CD4-positive, alpha-beta T cell treated with Interleukin-4 for 4 hours (primary cell): ENCODE measurements around the gene WDR91.

Source experiments
- DNase-seq: peaks from one replicate; pipeline ENCODE4 v3.0.0-alpha.2; 2020

Gene WDR91

DNA sequence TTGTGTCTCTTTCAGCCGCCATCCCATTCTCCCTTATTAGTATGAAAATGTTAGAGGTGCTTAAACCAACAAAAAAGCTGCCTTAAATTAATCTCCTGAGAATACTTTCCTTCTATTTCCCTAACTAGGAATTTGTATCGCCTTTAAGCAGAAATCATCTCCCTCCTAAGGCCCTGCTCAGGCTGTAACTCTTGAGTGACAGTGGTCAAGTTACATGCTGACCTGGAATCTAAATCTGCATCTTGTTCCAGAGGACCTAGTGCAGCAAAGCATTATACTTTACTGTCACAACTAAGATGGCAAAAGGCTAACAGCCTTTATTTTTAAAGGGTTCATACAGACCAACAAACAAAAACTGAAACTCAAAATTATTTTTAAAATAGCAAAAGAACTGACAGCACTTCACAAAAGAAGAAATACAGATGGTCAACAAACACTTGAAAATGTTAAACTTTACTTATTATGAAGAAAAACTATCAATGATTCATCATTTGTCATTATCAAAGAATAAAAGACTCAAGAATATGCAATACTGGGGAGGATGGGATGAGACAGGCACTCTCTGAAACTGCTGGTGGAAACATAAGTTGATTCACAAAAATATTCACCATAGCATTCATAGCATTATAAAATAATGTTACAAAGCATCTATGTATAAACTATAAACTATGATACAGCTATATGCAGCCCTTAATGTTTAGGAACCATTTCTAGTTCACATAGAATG lies 51.8 kb downstream of the WDR91 start:
- no peak for DNase-seq

DNA sequence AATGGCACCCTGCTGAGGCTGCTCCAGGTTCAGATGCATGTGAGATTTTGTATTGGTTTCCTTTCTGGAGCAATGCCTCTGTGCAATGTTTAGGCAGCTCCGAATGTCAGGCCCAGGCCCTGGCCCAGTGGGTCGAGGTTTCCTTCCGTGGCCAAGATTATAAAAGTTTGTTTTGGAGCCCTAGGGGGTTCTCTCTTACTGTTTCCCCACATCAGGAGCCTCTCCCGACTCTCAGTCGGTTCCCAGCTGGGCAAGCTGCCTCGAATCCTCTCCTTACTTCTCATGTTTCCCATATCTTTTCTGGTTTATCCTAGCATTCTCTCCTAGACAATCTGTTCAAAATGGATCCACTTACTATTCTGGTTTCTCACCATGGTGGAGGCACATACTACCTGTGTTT lies 52.5 kb downstream of the WDR91 start:
- no peak for DNase-seq

DNA sequence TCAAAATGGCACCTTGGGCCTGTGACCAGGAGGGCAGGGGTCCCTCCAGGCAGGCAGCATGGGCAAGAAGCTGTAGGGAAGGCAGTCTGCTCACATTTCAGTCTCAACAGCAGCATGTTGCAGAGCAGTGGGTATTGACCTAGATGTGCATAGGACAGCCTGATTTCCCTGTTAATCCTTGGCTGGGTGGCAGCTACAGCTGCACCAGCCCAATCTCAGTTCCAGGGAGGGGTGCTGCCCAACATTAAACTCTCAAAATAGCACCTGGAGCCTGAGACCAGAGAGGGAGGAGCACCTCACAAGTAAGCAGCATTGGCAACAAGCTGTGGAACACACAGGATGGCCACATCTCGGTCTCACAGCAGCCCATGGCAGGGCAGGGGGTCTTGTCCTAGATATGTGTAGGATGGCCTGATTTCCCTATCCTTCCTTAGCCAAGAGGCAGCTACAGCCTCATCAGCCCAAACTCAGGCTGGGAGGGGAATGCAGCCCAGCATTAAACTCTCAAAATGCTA lies 53.1 kb downstream of the WDR91 start:
- no peak for DNase-seq

DNA sequence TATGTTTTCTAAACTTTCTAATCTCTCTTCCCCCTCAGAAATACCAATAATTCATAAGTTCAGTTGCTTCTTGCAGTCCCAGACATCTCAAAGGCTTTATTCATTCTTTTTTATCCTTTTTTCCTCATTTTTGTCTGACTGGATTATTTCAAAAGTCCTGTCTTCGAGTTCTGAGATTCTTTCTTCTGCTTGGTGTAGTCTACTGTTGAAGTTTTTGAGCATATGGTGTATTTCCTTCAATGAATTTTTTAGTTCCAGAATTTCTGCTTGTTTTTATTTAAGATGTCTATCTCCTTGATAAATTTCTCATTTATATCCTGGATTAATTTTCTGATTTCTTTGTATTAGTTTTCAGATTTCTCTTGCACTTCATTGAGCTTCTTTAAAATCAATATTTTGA lies 55.0 kb downstream of the WDR91 start:
- DNase-seq = no peak

DNA sequence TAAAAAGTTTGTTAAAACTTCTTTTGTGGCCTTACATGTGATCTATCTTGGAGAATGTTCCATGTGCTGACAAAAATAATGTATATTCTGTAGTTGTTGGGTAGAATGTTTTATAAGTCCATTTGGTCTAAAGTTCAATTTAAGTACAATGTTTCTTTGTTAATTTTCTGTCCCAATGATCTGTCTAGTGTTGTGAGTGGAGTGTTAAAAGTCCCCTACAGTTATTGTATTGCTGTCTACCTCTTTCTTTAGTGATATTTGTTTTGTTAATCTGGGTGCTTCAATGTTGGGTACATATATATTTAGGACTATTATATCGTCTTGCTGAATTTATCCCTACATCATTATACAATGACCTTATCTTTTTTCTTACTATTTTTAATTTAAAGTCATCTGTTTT lies 56.6 kb downstream of the WDR91 start:
- no peak for DNase-seq

DNA sequence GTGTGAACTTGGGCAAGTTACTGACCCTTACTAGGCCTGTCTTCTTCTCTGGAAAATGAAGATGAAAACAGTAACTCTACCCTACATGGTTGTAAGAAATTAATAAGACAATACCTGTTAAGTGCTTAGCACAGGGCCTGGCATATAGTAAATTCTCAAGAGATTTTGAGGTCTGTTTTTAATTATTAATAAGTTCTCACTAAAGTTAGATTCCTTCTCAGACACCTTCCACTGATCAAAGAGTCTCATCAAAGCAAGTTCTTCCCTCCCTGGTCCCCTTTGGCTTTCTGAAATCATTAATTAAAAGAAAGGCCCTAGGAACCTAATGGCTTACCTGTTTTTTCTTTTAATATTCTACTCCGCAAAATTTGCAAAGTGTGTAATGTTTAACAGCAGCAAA lies 58.9 kb downstream of the WDR91 start:
- no peak for DNase-seq

DNA sequence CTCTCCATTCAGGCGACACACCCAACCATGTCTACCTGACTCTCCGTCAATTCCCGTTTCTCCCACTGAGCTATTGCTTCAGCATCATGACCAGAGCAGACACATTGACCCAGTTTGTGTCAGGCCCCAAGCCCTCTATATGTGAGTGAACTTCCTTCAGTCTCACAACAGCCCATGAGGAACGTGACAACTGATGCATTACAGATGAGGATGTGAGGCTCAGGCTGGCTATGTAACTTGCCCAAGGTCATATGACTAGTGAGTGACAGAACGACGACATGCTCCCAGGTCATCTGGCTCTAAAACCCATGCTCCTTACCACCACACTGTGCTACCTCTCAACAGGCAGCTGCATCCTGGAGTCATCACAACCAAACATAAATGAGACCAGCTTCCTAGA lies 59.8 kb downstream of the WDR91 start:
- no peak for DNase-seq

DNA sequence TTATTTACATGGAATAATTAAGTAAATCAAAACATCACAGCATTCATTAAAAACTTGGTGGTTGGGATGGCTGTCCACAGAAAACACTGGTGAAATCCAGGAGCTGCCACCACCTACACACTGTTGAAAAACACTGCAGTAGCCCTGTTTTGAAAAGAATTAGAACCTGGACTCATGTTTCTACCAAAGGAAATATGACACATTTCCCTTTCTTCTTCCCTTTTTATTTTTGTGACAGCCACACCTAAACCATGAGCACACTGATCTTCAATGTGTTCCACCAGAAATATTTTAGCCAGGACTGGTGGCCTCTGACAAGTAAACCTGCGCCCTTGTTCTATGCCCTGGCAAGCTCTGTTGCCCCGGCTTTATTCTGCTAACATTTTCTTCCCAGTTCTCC lies 60.2 kb downstream of the WDR91 start:
- no peak for DNase-seq

DNA sequence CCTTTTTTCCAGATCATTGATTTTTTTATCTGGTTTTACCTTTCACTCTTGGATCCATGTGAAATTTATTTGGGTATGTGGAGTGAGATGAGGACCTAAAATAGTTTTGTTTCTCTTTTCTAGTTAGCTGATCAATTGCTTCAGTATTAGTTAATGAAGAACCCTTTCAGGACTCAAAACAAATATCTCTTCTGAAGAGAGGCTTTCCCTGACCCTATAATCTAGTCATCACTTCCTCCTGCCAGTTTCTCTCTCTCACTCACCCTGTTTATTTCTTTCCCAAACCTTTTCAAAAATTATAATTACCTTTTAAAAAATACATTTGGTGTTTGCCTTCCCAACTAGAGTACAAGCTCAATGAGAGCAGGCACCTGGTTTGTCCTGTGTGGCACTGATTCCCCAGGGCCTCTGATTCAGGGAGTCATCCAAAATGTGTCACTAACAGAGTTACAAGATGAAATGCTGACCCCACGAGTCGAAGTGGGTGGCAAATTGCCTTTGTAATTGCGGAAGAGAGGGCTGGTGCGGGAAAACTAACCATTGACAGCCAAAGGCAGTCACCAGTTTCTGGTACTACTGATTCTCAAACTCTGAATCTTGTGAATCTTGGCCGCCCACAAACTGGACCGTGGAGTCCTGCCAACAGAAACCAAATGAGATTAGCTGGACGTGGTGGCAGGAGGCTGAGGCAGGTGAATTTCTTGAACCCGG lies 61.1 kb downstream of the WDR91 start:
- DNase-seq = no peak

DNA sequence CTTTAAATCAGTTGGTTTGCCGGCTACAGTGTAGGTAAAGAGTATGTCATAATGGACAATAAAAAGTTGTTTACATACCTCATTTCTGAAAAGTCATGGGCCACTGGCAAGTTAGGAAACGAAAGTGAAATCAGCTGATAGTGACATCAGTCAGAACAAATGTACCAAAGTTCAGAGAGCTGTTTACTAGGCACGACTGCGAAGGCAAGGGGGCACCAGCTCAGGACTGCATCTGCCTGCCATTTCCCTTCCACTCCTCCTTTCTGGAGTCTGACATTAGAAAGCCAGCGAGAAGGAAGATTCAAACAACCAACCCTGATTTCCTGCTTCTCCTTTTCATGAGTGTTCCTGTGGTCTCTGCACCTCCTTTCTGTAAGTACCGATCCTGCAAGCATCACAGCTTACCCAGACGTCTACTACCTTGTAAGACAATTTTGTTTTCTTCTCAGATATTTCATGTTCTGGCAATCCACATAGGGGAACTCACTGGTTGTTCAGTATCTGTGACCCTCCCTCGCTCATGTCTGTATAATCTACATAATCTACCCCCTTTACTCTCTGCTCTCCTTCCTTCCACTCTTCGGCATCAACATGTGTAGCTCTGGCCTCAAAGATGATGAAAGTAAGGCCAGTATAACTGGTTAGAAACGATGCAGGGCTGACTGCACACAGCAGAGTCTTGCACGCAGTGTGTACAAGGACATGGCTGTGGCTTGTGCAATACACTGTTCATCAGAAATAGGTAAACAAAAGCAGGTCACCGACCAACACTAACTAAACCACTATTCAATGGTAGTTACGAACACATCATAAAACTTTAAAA lies 63.2 kb downstream of the WDR91 start, which contains the start of gene TMEM140:
Gene TMEM140 (plus strand): TSS at position 174 of the 823 bp plus-strand sequence. CDS start 16,370 bp downstream, outside the sequence.
- DNase-seq = peak; percentile 79

DNA sequence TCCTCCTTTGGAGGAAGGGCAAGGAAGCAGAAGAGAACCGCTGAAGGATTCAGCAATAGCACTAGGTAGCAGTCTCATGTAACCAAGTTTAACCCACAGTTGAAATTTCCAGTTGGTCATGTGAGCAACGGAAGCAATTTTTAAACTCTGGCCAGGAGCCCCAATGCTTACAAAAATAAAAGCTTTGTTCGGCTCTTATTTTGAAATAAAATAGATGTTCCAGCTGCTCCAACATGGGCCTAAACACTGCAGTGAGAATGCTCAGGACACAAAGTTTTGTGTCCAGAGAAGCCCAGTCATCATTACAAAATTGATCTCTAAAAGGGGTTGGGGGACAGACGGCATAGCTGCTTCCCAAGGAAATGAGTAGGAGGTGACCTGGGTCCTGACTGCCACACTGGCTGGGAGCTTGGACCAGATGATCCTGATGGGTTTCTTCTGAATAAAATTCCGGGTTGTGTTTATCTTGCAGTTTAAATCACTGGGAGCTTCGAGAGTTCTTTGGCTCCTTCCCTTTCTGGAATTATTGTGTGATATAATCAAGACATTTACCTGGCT lies 63.9 kb downstream of the WDR91 start:
- DNase-seq = peak; percentile 33

DNA sequence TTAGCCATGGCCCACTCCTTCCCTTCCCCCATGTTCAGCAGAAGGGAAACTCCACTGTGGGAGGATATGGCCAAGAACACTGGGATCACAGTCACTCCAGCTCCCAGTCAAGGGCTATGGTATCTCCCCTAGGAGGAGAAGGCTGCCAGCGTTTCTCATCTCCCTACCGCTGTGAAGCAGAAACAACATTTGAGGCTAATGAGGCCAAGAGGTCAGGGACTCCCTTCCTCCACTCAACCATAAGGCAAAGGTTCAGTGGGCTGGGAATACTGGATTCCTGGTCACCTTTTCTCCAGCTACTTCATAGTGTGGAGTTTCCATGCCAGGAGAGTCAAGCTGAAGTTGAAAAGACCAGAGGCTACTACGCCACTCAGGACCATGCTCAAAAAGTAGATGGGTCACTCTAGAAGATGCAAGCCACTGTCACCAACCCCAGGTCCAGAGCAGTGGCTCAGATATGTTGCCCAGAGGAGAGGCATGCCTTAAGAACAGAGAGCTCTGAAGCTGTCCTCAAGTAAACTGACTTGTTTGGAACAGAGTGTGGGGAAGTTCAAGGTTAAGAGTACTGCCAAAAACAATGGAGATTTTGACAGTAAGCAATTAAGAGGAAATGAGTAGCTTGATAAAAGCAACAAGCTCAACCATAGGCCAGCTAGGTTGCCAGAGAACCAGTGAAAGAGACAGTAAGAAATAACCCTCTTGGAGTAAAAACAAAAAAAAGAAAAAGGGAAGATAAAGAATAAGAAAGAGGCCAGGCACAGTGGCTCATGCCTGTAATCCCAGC lies 67.2 kb downstream of the WDR91 start:
- DNase-seq = no peak
